ENCODE measurements around the gene NT5DC2.
"Not testable (repeated sequence)": the region's sequence is repeated elsewhere in the genome, so short reads cannot be mapped to it uniquely, and the experiment has no call there.

The NT5DC2 gene

DNA sequence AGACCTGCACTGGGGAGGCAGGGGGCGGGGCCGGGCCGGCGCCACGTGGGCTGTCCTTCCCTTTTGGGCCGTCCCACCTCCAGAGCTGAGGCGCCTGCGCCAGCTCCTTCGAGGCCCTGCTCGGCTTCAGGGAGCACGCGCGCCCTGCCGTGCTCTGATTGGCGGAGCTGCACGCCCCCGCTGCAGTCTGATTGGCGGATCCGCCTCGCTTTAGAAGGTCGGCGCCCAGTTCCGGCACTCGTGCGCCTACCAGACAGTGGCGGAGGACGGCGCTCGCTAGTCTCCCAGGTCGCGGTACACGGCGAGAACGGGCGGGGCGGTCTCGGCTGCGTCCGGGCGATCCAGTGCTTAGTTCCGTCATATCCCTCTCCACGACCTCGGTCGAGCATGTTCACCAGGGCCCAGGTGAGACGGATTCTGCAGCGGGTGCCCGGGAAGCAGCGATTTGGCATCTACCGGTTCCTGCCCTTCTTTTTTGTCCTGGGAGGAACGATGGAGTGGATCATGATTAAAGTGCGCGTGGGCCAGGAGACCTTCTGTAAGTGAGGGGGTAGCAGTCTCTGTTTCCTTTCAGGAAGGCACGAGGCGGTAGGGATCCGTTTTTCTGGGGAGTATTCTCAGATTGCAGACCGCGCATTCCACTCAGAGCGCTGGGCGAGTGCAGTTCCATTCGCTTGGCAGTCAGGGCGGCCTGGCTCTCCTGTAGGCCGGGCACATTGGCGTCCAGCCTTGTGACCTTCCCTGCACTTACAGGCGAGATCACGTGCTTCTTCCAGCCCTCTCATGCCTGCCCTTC, 2.9 kb upstream of the NT5DC2 start, which contains the start of gene UQCC5:
TSS of gene UQCC5 (plus strand) at position 237 of the 796 bp plus-strand sequence. CDS start at position 388, 151 bp downstream.
- DNase-seq = peak; percentile 93 to 96

DNA sequence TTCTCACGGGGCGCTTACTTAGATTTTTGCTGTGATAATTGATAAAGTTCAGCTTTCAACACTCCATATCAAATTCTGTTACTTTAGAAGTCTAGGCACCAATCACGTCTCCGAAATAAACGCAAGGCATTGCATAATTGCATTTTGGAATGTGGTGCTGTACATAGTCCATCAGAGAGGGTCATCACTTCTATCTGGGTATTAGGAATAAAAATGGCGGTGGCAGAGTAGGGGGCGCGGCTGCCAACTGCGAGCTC, 2.4 kb upstream of the NT5DC2 start:
- no peak for DNase-seq

DNA sequence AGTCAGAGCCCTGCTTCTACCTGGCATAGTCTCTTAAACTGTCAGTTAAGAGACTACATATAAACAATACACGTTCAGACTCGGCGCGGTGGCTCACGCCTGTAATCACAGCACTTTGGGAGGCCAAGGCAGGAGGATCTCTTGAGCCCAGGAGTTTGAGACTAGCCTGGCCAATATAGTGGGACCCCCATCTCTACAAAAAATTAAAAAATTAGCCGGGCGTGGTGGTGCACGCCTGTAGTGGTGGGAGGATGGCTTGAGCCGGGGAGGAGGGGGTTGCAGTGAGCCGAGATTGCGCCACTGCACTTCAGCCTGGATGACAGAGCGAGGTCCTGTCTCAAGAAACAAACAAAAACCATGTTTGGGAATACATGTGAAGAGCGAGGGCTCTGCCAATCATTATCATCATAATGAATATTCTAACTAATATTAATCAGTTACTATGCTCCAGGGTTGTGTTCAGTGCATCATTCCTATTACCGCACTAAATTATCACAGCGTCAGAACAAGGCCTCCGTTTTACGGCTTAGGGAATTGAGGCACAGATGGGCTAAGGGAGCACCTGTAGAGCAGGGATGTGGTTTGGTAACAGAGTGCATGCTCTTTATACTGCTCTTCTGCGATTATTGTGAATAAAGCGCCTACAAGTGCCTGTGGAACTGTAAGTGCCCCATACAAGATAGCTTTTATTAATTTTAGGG, 1.9 kb upstream of the NT5DC2 start:
- DNase-seq = no peak

DNA sequence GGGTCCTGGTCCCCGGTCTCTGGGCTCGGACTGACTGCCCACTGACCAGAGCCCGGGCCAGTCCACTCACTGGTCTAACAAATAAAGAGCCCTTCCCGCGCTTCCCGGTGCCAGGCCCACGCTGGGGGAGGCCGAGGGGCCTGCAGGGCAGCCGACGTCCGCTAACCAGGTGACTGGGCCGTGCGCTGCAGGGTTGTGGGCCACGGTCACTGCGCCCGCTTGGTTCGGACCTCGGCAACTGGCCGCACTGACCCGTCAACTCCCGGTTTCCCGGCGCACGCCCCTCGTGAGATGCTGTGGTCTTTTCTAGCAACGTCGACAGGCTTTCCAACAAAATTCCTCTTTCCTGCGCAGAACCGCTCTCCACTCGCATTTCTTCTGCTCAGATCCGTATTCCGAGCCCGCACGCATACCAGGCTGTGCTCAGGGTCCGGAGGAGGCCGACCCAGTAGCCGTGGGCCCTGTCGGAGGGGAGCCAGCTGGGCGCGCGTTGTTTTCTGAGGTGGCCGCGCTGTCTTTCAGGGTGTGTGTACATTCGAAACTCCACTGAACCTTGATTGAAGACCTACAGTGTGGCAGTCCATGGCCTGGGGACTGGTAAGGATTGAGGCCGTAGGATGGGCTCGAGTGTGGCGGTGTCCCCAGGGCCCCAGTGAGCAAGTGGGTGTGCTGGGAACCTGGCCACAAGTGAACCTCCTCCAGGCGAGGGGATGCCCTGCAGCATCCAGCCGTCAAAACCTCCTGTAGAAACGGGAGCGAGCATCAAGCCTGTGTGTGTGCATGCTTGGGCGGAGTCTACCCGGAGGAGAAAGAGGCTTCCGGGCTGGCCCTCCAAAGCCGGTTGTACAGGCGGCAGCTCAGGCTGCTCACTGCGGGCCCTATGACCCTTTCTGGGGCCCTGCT, 875 bp upstream of the NT5DC2 start:
- DNase-seq = no peak

DNA sequence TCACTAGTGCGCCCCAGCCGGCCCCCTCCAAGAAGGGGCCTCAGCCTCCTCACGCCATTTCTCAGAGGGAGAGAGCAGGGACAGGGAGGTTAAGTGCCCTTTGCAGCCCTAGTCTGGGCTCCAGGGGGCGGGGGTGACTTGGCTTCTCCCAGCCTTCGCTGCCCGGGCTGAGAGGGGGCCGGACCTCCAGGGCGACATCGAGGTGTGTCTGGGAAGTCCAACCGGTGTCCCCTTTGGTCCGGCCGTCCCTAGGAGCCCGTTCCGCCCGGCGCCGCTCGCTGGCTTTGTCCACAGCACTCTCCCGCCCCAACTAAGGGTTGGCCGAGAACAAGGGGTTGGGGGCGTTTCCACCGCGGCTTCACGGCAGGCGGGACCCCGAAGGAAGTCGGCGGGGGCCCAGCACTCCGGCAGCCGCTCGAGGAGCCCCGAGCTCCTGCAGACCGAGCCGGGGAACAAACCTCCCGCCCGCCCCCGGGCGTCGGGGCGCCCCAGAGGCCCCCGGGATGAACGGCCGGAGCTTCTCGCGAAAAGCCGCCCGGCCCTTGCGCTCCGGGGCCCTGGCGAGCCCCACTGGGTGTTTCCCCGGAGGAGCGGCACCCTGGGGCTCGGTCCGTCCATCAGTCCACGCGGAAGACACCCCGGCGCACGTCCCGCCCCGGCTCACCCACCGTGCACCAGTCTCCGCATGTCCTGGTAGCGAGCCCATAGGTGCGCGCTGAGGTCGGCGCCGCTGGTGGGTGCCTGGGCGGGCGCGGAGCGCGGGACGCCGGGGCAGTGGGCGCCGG, 627 bp downstream of the NT5DC2 start:
- no peak for DNase-seq

DNA sequence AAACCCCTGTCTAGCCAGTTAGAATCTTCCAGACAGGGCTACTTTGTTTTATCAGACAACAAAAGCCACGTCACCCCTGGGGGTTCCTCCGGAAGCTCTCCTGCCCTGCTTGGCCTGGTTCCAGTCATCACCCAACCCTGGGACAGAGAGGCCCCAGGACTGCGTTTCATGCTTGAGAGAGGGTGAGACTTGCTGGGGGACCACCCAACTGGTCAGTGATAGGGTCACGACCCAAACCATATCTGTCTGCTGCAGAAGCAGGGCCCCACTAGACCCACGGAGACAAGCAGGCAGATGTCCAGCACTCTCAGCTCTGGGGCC, 1.2 kb downstream of the NT5DC2 start:
- DNase-seq = no peak

DNA sequence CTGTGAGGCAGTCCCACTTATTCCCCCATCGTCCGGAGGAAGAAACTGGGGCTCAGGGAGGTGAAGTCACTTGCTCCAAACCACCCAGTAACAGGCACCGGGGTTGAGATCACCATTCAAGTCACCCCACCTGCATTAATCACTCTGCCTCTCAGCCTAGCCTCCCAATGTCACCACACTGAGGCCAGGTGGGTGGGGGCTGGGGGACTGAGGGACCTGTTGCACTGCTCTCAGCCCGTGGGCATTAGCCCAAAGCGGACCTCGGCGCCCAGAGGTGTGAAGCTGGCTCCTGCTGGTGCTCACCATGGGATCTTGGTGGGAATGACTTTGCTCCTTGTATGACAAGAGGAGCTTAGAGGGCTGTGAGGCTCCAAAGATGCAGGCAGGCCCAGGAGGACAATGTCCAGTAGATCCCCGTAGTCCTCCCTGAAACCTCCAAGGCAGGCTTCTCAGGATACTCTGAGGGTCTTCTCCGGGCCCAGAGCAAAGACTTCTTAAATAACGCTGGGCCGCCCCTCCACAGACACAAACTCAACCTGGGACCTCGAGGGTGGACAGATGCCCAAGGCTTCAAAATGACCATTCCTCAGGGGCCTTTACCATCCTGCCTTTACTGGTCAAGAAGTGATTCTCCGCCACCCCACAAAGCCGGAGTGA, 1.7 kb downstream of the NT5DC2 start:
- DNase-seq = no peak

DNA sequence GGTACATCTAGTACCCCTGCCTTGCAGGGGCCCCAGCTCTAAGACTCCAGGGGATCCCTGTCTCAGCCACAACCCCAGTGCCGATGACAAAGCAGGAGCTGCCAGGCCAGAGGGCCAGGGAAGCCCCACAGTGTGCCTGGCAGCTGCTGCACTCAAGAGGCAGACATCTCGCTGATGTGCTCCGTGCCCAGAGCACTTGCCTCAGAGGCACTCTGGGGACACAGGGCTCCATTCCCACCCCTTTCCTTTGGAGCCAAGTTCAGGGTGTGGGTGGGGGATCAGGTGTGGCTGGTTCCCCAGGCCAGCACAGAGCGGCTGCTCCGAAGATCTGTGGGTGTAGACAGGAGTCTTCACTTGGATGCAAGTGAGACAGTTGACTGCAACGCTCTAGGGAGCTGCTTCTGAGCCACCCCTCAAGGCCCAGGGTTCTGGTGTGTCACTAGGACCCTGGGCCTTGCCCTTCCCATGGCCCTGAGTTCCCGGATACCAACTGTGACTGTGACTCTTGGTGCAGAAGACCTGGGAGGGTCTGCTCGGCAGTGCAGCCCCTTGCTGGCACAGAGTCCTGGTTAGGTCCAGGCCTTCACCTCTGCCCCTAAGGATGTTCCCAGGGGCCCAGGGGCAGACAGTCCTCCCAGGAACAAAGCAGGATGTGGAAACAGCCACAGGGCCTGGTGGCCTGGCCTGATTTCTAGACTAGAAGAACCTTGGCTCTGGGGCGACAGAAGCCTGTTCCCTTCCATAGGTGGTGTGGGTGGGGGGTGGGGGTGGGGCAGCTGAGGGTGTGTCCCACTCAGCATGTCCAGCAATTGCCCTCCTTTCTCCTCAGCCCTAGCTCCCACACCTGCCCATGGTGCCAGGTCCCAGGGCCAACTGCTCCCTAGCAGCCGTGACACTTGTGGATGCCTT, 2.5 kb downstream of the NT5DC2 start:
- DNase-seq = no peak

DNA sequence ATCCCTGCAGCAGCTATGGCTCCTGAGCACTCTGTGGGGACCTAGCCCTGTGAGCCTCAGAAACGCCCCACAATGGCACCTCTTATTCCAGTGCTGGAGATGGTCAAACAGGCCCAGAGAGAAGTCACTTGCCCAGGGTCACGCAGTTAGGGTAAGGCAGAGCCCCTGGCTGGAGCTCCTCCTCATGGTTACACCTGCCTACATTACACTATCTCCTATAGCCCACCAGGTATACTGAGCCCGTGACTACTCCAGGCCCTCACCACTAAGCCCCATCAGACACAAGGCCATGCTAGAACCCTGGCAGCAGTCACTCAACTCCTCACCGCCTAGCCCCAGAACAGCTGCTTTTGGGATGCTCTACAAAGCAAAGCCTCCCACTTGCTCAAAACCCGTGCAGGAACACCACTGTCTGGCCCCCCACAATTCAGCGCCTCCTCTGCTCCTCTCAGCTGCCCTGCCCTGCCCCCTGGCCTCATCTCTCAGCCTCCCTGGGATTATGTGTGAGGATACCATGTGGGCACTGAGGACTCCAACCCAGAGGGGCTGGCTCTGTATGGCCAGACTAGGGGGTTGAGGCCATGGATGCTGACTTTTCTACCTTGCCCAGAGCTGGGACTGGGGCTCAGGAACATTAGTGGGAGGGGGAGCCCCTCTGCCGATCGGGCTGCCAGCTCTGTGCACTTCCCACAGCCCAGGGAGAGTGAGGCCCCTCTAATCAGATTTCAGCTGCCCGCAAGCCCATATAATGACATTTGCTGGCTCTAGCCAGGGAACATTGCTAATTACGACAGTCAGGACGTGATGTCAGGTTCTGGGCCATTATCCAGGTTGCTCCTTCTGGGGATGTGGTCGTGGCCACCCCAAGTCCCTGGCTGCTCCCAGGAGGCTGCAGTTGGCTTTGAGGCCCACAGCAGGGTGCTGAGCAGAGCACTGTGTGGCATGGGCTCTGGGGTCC, 4.0 kb downstream of the NT5DC2 start:
- DNase-seq = no peak

DNA sequence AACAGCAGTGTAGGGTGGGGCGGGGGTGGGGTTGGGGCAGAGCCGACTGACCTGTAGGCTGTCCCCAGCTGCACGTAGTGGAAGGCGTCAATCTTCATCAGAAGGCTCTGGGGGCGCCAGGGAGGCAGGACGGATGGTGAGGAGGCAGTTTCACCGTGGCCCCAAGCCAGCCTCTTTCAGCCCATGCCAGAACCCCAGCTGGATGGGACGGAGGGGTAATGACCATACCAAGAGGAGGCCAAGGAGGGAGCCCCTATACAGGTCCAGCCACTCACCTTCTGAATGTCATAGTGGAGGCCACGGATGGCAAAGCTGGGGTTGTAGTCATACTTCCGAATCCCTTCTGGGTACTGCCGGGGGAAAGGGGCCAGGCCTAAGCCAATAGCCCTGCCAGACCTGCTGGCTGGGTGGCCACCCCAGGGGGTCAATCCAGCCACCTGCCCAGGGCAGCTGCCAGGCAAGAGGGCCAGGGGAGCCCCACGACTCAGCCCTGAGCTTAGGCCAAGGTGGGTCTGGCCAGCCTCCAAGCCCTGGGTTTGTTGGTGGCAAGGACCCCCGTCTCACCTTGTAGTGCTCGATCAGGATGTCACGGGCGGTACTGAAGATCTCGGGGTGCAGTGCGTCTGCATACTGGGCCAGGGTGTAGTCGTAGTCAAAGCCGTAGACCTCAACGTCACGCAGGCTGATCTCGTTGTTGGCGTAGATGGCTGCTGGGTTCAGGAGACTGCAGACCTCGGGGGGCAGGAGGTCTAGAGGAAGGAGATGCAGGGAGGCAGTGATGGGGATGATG, 4.9 kb downstream of the NT5DC2 start:
- no peak for DNase-seq

DNA sequence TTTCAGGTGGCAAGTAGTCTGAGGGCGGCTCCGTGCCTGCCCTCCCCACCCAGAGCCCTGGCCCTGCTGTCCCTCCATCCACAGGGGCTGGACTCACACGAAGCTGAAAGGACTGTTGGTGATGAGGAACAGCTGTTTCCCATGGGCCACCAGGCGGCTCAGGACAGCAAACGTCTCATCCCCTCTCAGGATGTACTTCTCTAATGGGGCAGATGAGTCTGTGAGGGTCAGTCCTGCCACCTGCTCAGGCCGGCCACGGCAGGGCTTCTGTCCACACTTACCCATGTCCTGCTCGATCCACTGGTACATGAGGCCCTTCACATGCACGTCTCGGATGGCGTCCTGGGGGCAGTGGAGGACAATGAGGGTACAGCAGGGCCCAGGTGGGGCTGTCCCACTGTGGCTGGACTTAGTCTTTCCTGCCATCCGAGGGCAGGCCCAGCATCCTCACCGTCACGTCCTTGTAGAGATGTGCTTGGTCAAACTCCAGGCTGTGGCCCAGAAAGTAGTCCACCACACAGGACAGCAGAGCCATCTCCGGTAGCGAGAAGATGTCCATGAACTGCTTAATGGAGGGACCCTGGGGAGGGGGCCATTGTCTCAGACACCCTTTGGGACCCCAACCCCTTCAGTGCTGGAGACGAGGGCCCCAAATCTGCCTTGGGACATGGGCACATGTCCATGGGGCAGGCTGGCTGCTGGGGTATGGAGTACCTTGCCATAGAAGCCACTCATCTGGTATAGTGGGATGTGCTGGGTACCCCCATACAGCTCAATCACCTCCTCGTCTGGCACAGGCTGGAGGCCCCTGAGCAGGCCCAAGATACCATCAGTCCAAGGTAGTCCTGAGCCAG, 5.7 kb downstream of the NT5DC2 start:
- DNase-seq = no peak

DNA sequence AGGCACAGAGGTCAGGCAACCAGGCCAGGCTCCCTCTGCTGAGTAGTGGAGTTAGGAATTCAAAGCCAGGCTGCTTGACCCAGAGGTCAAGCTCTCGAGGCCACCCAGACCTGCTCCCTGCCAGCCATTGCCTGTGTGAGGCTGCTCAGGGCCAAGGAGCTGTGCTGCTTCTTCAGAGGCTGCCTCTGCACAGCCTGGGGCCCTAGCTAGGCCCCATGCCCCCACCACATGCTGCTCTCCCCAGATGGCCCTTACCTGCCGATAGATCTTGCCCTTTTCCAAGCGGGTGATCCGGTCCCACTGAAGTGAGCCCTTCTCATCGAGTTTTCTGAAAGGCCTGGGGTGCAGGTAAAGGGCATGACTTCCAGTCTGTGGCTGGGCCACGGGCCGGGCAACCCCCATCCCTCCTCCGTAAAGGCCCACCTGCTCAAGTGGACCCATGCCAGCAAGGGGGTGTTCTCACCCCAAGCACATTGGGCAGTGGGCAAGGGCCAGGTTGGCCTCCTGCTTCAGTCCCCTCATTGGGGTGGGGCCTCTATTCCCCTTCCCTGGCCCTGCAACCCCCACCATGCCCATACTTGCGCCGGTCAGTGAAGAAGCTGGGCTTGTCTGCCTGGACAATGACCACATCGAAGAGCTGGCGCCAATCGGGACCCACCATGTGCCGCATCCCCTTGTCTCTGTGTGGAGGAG, 6.5 kb downstream of the NT5DC2 start:
- DNase-seq = no peak

DNA sequence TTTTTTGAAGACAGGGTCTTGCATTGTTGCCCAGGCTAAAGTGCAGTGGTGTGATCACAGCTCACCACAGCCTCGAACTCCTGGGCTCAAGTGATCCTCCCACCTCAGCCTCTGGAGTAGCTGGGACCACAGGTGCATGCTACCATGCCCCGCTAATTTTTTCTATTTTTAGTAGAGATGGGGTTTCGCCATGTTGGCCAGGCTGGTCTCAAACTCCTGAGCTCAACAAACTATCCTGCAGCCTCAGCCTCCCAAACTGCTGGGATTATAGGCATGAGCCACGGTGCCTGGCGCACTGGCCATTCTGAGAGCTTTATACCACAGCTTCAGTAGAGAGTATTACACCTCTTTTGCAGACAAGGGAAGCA, 7.0 kb downstream of the NT5DC2 start:
- DNase-seq = not testable (repeated sequence)

DNA sequence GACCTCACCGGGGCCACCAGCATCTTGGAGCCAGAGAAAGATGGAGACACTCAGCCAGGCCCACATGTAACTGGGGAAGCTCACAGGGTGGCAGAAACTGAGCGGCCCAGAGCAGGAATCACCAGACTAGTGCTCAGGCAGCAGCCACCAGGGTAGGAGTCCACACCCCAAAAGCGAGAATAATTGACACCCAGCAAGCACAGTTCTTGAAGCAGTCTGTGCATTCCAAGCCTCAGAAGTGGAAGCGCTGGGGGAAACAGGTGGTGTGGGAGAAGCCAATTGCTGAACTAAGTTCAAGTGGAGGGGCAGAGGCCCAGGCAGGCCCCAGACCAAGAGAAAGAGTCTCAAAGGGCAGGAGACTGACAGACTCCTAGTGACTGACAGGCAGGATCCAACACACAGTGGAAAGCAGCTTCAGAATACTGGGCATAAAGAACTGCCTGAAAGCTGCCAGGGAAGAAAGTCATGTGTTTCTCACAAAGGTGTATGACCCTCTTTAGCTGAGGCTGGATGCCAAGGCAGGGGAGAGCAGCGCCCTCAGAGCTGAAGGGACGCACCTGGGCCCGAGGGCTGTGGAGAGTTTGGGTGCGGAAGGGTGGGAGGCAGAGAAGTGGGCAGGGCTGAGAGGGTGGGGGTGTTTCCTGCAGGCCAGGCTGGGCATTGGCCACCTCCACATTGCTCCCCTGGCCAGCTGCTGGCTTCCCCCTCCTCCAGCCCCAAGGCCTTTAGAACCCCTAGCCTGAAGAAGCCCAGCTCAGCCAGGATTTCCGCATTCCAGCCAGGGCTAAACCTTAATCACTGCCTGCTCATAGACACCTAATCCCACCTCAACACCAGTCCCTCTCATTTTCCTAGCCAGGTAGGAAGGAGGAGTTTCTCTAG, 7.7 kb downstream of the NT5DC2 start:
- no peak for DNase-seq

DNA sequence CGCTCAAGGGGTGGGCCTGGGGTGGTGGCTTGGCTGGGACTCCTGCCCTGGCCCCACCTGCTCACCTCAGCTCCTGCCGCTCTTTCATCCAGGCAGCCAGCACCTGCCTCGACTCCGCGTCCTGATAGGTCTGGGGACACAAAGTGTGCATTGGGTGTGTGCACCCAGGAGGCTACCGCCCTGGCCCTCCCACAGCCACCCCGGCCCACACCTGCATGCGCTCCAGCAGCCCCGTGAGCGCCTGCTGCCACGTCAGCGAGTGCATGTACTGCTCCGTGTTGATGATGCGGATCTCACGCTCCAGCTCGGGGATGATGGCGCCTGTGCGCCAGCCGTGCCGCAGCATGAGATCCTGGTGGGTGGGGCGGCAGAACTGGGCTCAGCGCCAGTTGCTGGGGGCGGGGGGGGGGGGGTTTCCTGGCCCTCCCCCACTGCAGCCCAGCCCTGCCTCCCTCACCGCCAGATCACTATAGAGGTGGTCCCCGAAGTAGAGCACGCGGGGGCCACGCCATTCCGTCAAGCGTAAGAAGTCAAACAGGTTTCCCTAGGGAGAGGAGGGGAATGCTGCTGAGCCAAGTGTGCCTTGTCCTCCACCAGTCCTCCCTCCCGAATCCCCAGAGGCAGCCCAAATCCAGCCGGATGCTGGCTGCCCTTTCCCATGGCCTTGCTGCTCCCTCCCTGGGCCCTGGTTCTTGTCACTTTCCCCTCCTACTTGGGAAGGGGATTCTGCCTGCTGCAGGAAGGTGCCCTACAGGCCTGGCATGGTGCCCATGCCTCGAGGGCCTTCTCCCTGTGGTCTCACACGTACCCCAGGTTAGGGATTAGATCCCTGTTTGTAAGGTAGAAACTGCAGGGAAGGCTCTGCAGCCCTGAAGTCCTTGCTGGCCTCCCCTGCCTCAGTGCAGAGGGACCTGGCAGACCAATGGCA, 8.6 kb downstream of the NT5DC2 start:
- no peak for DNase-seq
